Vagina (tissue), 2 donors: ENCODE data around the gene MYO1E. TPM values are rescaled to one million over a fixed set of nuclear protein-coding genes. Genes with fewer than 3 reads are reported as not detected.

ENCODE experiments used
- DNase-seq, 2 donors: peaks; one replicate each; pipeline ENCODE4 v3.0.0-alpha.2; 2017; ENCODE audit errors: extremely low spot score in 2 of 2
- H3K27ac ChIP-seq: fragments of 200-600 bp; sonication (generic); one replicate; pipeline ENCODE4 v1.5.1; 2019
- H3K27me3 ChIP-seq: fragments of 200-600 bp; sonication (generic); one replicate; pipeline ENCODE4 v1.5.1; 2019
- H3K36me3 ChIP-seq, 2 donors: fragments of 200-600 bp; sonication (generic); one replicate each; pipeline ENCODE4 v1.5.1; 2017 to 2019
- H3K4me1 ChIP-seq: fragments of 200-600 bp; sonication (generic); one replicate; pipeline ENCODE4 v1.5.1; 2019
- H3K4me3 ChIP-seq, 2 donors: fragments of 200-600 bp; sonication (generic); 1 replicate in 1 of 2; 2 replicates in 1 of 2; pipeline ENCODE4 v1.5.1; 2016 to 2019
- H3K9me3 ChIP-seq: fragments of 200-600 bp; sonication (generic); one replicate; pipeline ENCODE4 v1.5.1; 2019
- POLR2A ChIP-seq, 2 donors: fragments of 450-650 bp; IDR thresholded peaks; one replicate each; pipeline ENCODE4 v1.6.1; 2017; ENCODE audit warnings: antibody characterized with exemption in 2 of 2, mild to moderate bottlenecking in 2 of 2, moderate library complexity in 2 of 2
- POLR2AphosphoS5 ChIP-seq, 2 donors: sonication (generic); formaldehyde crosslinking; IDR thresholded peaks; one replicate each; pipeline ENCODE4 v1.9.0; 2017; ENCODE audit warnings: antibody characterized with exemption in 2 of 2, mild to moderate bottlenecking in 2 of 2, low read depth in 1 of 2; ENCODE audit not compliant: insufficient read depth in 1 of 2
- intact Hi-C: fragments of 100-400 bp; cut with DNase I; formaldehyde crosslinking; loops from one replicate; pipeline ENCODE4 v1.15.1; 2023
- microRNA counts, 2 donors: library from miRNA; unstranded; fragments of <30 nt; microRNA quantifications; one replicate each; lab custom pipeline; 2016 to 2017
- microRNA-seq: library from miRNA; unstranded; fragments of <30 nt; microRNA quantifications from one replicate; pipeline ENCODE4, GENCODE V29; 2017; ENCODE audit warnings: borderline number of aligned reads, borderline replicate concordance
- small RNA-seq: library from RNA; depleted of rRNA; stranded (forward); fragments of <200 nt; gene quantifications from one replicate; pipeline ENCODE3, GENCODE V24; 2016
- total RNA-seq: library from RNA; depleted of rRNA; stranded (reverse); fragments of >200 nt; gene quantifications from one replicate; pipeline ENCODE4 v1.2.3, GENCODE V29; 2016
- TF ChIP-seq, protein P1 (sequence below), 3 experiments: fragments of 450-650 bp in 2 of 3; fragments of 200-600 bp in 1 of 3; sonication (generic) in 1 of 3; IDR thresholded peaks; one replicate each; pipeline ENCODE4 v1.5.1; 2017 to 2019; ENCODE audit warnings: antibody characterized with exemption in 3 of 3, mild to moderate bottlenecking in 2 of 3, moderate library complexity in 2 of 3

The MYO1E gene
- total RNA-seq, 1 donor from 2014 or later: 16.9 TPM

DNA sequence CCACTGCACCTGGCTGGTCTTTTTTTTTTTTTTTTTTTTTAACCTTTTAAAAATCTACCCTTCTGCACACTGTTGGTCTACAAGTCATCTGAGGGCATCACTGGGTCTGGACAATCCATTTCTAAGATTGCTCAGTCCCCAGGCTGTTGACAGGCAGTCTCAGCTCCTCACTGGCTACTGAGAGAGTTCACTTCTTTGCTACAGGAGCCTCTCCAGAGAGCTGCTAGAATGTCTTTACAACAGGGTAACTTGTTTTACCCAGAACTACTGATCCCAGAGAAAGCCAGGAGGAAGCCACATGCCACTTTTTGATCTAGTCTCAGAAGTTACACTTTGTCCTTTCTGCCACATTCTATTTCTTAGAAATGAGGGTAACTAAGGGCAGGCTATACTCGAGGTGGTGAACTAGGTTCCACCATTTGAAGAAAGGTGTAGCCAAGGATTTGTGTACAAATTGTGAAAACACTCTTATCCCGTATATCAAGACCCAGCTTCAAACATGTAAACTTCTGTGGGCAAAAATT lies 273.4 kb downstream of the MYO1E start:
- no peak overlapping the region for H3K27ac ChIP-seq
- H3K9me3 ChIP-seq: no peaks in the 10 kb centered on the region
- no peak for TF ChIP-seq POLR2A (IDR thresholded peaks at IDR 0.05)
- TF ChIP-seq POLR2AphosphoS5 (IDR thresholded peaks at IDR 0.05; ENCODE audit: insufficient read depth in 1 of 2, low read depth in 1 of 2): no peak
- TF ChIP-seq, protein P1, sequence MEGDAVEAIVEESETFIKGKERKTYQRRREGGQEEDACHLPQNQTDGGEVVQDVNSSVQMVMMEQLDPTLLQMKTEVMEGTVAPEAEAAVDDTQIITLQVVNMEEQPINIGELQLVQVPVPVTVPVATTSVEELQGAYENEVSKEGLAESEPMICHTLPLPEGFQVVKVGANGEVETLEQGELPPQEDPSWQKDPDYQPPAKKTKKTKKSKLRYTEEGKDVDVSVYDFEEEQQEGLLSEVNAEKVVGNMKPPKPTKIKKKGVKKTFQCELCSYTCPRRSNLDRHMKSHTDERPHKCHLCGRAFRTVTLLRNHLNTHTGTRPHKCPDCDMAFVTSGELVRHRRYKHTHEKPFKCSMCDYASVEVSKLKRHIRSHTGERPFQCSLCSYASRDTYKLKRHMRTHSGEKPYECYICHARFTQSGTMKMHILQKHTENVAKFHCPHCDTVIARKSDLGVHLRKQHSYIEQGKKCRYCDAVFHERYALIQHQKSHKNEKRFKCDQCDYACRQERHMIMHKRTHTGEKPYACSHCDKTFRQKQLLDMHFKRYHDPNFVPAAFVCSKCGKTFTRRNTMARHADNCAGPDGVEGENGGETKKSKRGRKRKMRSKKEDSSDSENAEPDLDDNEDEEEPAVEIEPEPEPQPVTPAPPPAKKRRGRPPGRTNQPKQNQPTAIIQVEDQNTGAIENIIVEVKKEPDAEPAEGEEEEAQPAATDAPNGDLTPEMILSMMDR (IDR thresholded peaks at IDR 0.05): no peak
- no peaks in the 10 kb centered on the region for H3K27me3 ChIP-seq
- no peak for DNase-seq
- H3K4me1 ChIP-seq: peaks cover under 1% of the 10 kb centered on the region
- H3K36me3 ChIP-seq: peaks cover 0 to 30% of the 10 kb centered on the region in 2 donors
- no peak overlapping the region for H3K4me3 ChIP-seq
- intact Hi-C loops: no loop called here

DNA sequence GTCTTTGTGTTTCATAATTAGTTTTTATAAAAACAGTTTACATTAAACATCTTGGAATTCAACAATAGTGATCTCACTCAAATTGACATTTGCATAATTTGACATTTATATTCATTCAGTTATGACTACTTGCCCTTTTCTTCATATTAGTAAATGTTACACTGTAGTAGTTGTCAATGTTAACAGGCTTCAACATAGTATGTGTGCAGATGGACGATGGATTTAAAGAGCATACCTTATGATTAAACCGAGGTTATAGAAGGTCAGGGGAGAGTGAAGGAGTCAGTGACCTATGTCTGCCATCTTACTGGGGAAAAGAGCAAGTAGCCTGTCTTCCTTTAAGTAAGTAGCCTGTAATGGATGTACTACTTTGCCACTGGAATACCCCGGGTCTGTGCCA lies 276.2 kb downstream of the MYO1E start:
- Histone ChIP-seq H3K9me3 (no peaks in the 10 kb centered on the region), H3K4me3 (no peak overlapping the region), H3K27ac (no peak overlapping the region), H3K36me3 (peaks cover 0 to 55% of the 10 kb centered on the region in 2 donors), H3K4me1 (no peaks in the 10 kb centered on the region), H3K27me3 (no peaks in the 10 kb centered on the region)
- intact Hi-C loops: no loop called here
- no peak for TF ChIP-seq POLR2A (IDR thresholded peaks at IDR 0.05)
- TF ChIP-seq POLR2AphosphoS5 (IDR thresholded peaks at IDR 0.05; ENCODE audit: insufficient read depth in 1 of 2, low read depth in 1 of 2): no peak
- TF ChIP-seq, protein P1 (IDR thresholded peaks at IDR 0.05): no peak
- no peak for DNase-seq

DNA sequence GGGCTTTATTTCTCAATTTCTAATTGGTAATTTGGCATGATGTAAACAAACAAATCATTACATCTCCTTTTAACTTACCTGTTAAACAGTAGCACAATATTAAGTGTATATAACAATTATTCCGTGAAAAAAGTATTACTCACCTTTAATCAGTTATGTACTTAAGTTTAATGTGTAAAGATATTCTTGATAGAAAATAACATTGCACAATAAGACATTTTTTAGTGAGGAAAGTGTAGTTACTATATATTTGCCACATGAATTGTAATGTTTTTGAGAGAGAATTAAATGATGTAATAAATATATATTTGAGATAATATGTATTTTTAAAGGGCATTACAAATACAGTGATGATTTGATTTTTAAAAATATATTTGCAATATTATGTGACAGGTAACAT lies 278.6 kb downstream of the MYO1E start:
- no peaks in the 10 kb centered on the region for H3K27me3 ChIP-seq
- peaks cover 0 to 65% of the 10 kb centered on the region in 2 donors for H3K36me3 ChIP-seq
- H3K27ac ChIP-seq: no peak overlapping the region
- no peak for DNase-seq
- no peak for TF ChIP-seq POLR2AphosphoS5 (IDR thresholded peaks at IDR 0.05; ENCODE audit: insufficient read depth in 1 of 2, low read depth in 1 of 2)
- no peaks in the 10 kb centered on the region for H3K9me3 ChIP-seq
- H3K4me3 ChIP-seq: no peak overlapping the region
- intact Hi-C loops: no loop called here
- no peaks in the 10 kb centered on the region for H3K4me1 ChIP-seq

DNA sequence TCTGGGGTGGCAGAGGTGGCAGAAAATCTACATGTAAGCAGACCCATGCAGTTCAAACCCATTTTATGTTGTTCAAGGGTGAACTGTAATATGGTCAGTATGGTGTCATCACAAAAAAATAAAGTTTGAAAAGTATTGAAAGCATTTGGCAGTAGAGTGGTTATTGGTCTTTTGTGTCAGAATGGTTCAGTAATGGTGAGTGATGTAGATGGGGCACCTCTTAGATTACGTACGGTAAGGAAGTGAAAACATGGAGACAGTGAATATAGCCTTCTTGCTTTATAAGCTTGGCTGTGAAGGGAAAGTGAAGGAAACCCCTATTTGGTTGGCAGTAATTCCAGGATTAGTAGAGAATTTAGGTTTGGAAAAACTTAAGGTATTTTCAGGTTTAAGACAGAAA lies 284.9 kb downstream of the MYO1E start:
- Histone ChIP-seq H3K27ac (no peak overlapping the region), H3K9me3 (no peaks in the 10 kb centered on the region), H3K4me3 (no peak overlapping the region), H3K36me3 (peaks cover 0 to 37% of the 10 kb centered on the region in 2 donors), H3K27me3 (no peaks in the 10 kb centered on the region), H3K4me1 (no peaks in the 10 kb centered on the region)
- DNase-seq: no peak
- intact Hi-C loops: no loop called here
- no peak for TF ChIP-seq POLR2A (IDR thresholded peaks at IDR 0.05)
- TF ChIP-seq, protein P1 (IDR thresholded peaks at IDR 0.05): no peak
- TF ChIP-seq POLR2AphosphoS5 (IDR thresholded peaks at IDR 0.05; ENCODE audit: insufficient read depth in 1 of 2, low read depth in 1 of 2): no peak

MicroRNAs encoded within 50 kb of the gene (microRNA counts, 767-probe panel; counts per million panel counts)
- microRNA hsa-miR-2116-5p (lab: Ali Mortazavi, UCI): 238 to 261 counts per million in 2 donors

Small RNA genes within 50 kb of the gene (microRNA-seq; reads per million reads assigned to microRNA genes)
- 2.9 reads per million for gene MIR2116

Small RNA genes within 50 kb of the gene (small RNA-seq; reads per million reads assigned to genes)
- gene MIR2116: 0.26 reads per million
- gene RF00019: not detected
- not detected for gene RNU4-80P
- not detected for gene RNU6-212P

Other genes with a start within 250 kb of the MYO1E start
- gene LDHAL6B, start 166.0 kb downstream of the MYO1E start, total RNA-seq: not detected
- 0.49 TPM for gene FAM81A, start 65.3 kb upstream of the MYO1E start, total RNA-seq
- gene GCNT3, start 238.9 kb upstream of the MYO1E start, total RNA-seq: 1.5 TPM